ENCODE results near the gene CYBB.

The CYBB gene

GRCh38 chrX:37799936-37800335 is 20.1 kb downstream of the CYBB start:
- TF ChIP-seq CTCF (conservative IDR thresholded peaks at IDR 0.05; ENCODE audit: low read length): no peak
- DNase-seq (ENCODE audit: low read depth): no peak
- no peak overlapping the region for H3K4me3 ChIP-seq (ENCODE audit: low read length)

GRCh38 chrX:37800717-37801116 is 20.9 kb downstream of the CYBB start:
- no peak for TF ChIP-seq CTCF (conservative IDR thresholded peaks at IDR 0.05; ENCODE audit: low read length)
- H3K4me3 ChIP-seq (ENCODE audit: low read length): no peak overlapping the region
- DNase-seq (ENCODE audit: low read depth): no peak

- no peak overlapping the region for H3K4me3 ChIP-seq (ENCODE audit: low read length)
- DNase-seq (ENCODE audit: low read depth): no peak
- no peak for TF ChIP-seq CTCF (conservative IDR thresholded peaks at IDR 0.05; ENCODE audit: low read length)
Observed at GRCh38 chrX:37802028-37802427, 22.2 kb downstream of the CYBB start.

- no peak for TF ChIP-seq CTCF (conservative IDR thresholded peaks at IDR 0.05; ENCODE audit: low read length)
- DNase-seq (ENCODE audit: low read depth): no peak
- no peak overlapping the region for H3K4me3 ChIP-seq (ENCODE audit: low read length)
Observed at GRCh38 chrX:37803057-37803456, 23.2 kb downstream of the CYBB start.

GRCh38 chrX:37809970-37810369 is 30.1 kb downstream of the CYBB start:
- TF ChIP-seq CTCF (conservative IDR thresholded peaks at IDR 0.05; ENCODE audit: low read length): no peak
- H3K4me3 ChIP-seq (ENCODE audit: low read length): no peak overlapping the region
- DNase-seq (ENCODE audit: low read depth): no peak

- no peak for TF ChIP-seq CTCF (conservative IDR thresholded peaks at IDR 0.05; ENCODE audit: low read length)
- H3K4me3 ChIP-seq (ENCODE audit: low read length): no peak overlapping the region
- no peak for DNase-seq (ENCODE audit: low read depth)
Observed at GRCh38 chrX:37812110-37812509, 32.3 kb downstream of the CYBB start.

GRCh38 chrX:37813570-37813969 is 33.7 kb downstream of the CYBB start:
- no peak for DNase-seq (ENCODE audit: low read depth)
- TF ChIP-seq CTCF (conservative IDR thresholded peaks at IDR 0.05; ENCODE audit: low read length): no peak

More at GRCh38 chrX:37813570-37813969, 33.7 kb downstream of the CYBB start:
- H3K4me3 ChIP-seq (ENCODE audit: low read length): no peak overlapping the region

All from AG10803 (cell line).